ENCODE data around the gene LETMD1. TPM values are rescaled to one million over a fixed set of nuclear protein-coding genes. Genes with fewer than 3 reads are reported as not detected.

The LETMD1 gene
- total and polyA plus RNA-seq, 2 of the 13 experiments (the other 11 are each of a cell fraction or from before 2014, with no cell fraction given), result 43.3 to 87.7 TPM

DNA sequence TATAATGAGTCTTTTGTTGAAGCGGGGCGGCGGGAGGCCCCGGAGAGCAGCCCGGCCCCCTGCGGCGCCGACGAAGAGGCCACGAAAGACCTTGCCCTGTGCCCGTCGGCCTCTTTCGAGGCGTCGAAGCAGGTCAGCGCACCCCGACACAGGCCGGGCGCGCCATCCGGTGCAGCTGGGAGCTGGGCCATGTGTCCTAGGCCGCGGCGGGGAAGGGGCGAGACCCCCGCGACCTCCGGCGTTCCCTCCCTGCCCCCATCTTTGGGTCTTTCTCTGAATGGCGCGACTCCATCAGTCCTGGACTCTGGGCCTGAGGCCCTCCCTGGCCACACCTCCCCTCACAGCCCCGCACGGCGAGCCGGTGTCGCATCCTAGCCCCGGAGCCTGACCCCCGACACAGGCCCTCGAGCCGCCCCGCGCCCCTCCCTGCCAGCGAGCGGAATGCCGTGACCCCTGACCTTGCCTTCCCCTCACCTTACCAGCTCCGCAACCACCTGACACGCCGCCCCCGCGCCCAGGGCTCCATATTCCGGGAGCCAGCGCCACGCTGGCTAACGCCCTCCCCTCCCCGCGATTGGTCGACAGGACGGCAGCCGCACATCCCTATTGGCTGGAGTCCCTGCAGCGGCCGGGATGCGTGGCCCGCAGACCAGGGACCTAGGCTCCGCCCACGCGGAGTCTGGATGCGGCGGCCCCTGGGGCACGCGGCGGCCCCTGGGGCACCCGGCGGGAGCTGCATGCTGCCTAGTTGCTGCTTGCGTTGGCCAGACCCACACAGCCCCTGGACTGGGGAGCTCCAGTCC, 22.1 kb upstream of the LETMD1 start, which contains the start of gene SLC11A2 (continued):
- TF ChIP-seq GABPB1 (CRISPR knock-in tag; IDR thresholded peaks at IDR 0.05) (peak; percentile 83), ZNF549 (CRISPR knock-in tag; IDR thresholded peaks at IDR 0.05) (no peak), KMT2B (CRISPR knock-in tag; IDR thresholded peaks at IDR 0.05) (peak; percentile 37), ZNF660 (CRISPR knock-in tag; IDR thresholded peaks at IDR 0.05; ENCODE audit: borderline replicate concordance, low read depth) (peak; percentile 24; the same call in 1 of the 2 replicates), XBP1 (CRISPR knock-in tag; IDR thresholded peaks at IDR 0.05) (no peak), ZNF790 (CRISPR knock-in tag; IDR thresholded peaks at IDR 0.05; ENCODE audit: borderline replicate concordance) (peak; percentile 88; the same call in 1 of the 2 replicates), ZNF672 (CRISPR knock-in tag; IDR thresholded peaks at IDR 0.05) (no peak), HMGA1 (CRISPR knock-in tag; conservative IDR thresholded peaks at IDR 0.05) (no peak), ZNF225 (CRISPR knock-in tag; IDR thresholded peaks at IDR 0.05) (peak; percentile 75; the same call in 1 of the 2 replicates), KLF16 (CRISPR knock-in tag; IDR thresholded peaks at IDR 0.05) (peak in 1 of 2 experiments; percentile 13; a peak in 2 of 4 replicates), RFX3 (CRISPR knock-in tag; IDR thresholded peaks at IDR 0.05) (no peak), CREM (IDR thresholded peaks at IDR 0.05) (peak; percentile 25; the same call in 1 of the 2 replicates), CREM (CRISPR knock-in tag; IDR thresholded peaks at IDR 0.05) (no peak), FOXJ3 (CRISPR knock-in tag; IDR thresholded peaks at IDR 0.05; ENCODE audit: borderline replicate concordance) (peak; percentile 58), ZNF773 (CRISPR knock-in tag; IDR thresholded peaks at IDR 0.05; ENCODE audit: borderline replicate concordance) (peak; percentile 87; the same call in 1 of the 2 replicates), ATRX (CRISPR knock-in tag; IDR thresholded peaks at IDR 0.05; ENCODE audit: borderline replicate concordance) (no peak), ZNF552 (CRISPR knock-in tag; IDR thresholded peaks at IDR 0.05; ENCODE audit: borderline replicate concordance) (peak; percentile 57), HCFC1 (IDR thresholded peaks at IDR 0.05; ENCODE audit: low read depth, low read length) (no peak), ZKSCAN1 (IDR thresholded peaks at IDR 0.05; ENCODE audit: low read length) (no peak), SMAD1 (CRISPR knock-in tag; IDR thresholded peaks at IDR 0.05; ENCODE audit: borderline replicate concordance, low read depth) (peak; percentile 95; the same call in 1 of the 2 replicates), SPEN (CRISPR knock-in tag; IDR thresholded peaks at IDR 0.05; ENCODE audit: low read depth) (peak; percentile 84), SAP130 (CRISPR knock-in tag; IDR thresholded peaks at IDR 0.05; ENCODE audit: low read depth) (peak; percentile 77), ZNF343 (CRISPR knock-in tag; IDR thresholded peaks at IDR 0.05) (no peak)
- TF ChIP-seq, protein P1, sequence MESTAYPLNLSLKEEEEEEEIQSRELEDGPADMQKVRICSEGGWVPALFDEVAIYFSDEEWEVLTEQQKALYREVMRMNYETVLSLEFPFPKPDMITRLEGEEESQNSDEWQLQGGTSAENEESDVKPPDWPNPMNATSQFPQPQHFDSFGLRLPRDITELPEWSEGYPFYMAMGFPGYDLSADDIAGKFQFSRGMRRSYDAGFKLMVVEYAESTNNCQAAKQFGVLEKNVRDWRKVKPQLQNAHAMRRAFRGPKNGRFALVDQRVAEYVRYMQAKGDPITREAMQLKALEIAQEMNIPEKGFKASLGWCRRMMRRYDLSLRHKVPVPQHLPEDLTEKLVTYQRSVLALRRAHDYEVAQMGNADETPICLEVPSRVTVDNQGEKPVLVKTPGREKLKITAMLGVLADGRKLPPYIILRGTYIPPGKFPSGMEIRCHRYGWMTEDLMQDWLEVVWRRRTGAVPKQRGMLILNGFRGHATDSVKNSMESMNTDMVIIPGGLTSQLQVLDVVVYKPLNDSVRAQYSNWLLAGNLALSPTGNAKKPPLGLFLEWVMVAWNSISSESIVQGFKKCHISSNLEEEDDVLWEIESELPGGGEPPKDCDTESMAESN (CRISPR knock-in tag; conservative IDR thresholded peaks at IDR 0.05), result peak; percentile 20
- TF ChIP-seq, protein P2, sequence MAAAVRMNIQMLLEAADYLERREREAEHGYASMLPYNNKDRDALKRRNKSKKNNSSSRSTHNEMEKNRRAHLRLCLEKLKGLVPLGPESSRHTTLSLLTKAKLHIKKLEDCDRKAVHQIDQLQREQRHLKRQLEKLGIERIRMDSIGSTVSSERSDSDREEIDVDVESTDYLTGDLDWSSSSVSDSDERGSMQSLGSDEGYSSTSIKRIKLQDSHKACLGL (CRISPR knock-in tag; IDR thresholded peaks at IDR 0.05), result peak; percentile 91
- TF ChIP-seq, protein P3, sequence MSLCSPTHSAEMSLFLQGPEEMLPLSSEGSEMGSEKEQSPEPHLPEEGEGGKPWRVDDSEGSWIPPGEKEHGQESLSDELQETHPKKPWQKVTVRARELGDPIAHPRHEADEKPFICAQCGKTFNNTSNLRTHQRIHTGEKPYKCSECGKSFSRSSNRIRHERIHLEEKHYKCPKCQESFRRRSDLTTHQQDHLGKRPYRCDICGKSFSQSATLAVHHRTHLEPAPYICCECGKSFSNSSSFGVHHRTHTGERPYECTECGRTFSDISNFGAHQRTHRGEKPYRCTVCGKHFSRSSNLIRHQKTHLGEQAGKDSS (CRISPR knock-in tag; IDR thresholded peaks at IDR 0.05; ENCODE audit: borderline replicate concordance, low read depth), result peak; percentile 18; the same call in 1 of the 2 replicates
- TF ChIP-seq, protein P4, sequence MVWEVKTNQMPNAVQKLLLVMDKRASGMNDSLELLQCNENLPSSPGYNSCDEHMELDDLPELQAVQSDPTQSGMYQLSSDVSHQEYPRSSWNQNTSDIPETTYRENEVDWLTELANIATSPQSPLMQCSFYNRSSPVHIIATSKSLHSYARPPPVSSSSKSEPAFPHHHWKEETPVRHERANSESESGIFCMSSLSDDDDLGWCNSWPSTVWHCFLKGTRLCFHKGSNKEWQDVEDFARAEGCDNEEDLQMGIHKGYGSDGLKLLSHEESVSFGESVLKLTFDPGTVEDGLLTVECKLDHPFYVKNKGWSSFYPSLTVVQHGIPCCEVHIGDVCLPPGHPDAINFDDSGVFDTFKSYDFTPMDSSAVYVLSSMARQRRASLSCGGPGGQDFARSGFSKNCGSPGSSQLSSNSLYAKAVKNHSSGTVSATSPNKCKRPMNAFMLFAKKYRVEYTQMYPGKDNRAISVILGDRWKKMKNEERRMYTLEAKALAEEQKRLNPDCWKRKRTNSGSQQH (CRISPR knock-in tag; IDR thresholded peaks at IDR 0.05; ENCODE audit: low read depth), result no peak
